UCSD-AML1 (cell line): ENCODE results near the gene CHRNA4.

Experiments used
- DNase-seq: peaks from one replicate; lab custom pipeline; 2025; ENCODE audit not compliant: unreplicated experiment; lab: John Stamatoyannopoulos, UW

The CHRNA4 gene

DNA sequence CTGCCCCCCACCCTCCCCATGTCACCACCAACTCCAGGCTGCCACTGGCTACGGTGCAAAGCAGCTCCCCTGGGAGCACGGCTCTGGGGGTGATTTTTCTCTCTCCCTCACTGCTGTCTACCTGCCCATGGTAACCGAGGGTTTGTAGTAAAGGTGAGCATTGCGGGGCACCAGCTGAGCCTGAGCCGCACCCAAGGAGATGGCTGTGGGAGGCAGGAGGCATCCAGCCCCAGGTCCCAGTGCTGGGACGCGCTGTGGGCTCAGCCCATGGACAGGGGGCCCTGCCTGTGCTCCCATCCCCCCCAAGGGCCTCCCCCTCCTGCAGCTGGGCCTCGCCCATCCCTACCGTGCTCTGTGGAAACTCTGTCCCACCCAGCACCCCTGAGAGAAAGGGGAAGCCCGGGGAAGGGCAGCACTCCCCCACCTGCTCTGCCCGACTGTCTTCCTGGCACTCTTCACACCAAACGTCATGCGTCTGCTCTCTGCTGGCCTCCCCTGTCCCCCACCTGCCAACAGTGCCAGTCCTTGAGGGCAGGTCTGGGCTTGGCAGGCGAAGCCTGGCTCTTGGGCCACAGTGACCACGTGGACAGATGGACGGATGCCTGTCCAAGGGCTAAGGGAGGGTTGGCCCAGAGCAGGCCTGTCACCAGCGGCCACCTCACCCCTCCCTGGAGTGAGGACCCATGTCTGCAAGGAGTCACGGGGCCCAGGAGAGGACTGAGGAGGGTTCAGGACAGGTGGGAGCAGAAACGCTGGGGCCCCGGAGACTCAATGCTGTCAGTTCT lies 3.8 kb upstream of the CHRNA4 start:
- no peak for DNase-seq

- DNase-seq = no peak
Measured at GRCh38 chr20:63363981-63364561, 2.9 kb upstream of the CHRNA4 start.

- DNase-seq = no peak
Measured at GRCh38 chr20:63363013-63363957, 2.1 kb upstream of the CHRNA4 start.

- no peak for DNase-seq
Measured at GRCh38 chr20:63362436-63363009, 1.4 kb upstream of the CHRNA4 start.

GRCh38 chr20:63361519-63362435 lies 628 bp upstream of the CHRNA4 start:
- DNase-seq = no peak

DNA sequence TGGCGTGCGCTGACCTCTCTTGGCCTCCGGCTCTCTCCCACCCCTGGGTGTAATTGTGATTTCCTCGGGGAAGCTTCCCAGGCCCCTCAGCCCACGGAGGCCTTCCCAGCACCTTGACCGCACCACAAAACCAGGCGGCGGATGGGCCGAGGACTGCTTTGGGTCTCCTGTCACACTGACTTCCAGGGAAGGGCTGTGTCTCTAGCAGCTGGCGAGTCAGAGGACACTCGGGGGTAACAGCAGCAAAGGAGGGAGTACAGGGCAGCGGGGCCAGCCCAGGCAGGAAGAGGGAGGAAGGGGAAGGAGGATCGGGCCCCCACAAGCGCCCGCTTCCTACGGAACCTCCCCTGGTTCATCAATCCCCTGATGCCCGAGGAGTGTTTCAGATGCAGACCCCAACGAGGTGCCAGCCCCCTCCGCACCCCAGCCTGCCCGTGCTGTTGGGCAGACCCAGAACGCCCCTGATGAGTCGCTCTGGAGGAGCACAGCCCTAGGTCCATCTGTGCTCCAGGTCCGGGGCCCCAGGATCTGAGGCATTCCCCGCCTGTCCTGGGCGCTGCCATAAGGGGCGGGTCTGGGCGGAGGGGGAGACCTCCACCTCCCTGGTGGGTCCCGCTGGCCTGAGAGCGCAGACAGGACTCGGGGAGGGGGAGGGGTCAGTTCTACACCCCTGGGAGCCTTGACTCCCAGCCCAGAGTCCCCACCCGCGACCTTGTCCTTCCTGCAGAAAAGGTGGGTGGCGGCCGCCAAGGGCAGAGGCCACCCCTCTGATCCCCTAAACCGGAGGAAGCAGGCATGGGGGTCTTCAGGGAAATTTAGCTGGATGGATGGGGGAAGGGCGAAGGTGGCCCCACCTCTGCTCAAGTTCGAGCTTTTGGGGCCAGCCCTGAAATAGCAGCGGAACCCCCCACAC lies 956 bp downstream of the CHRNA4 start:
- DNase-seq = no peak

DNA sequence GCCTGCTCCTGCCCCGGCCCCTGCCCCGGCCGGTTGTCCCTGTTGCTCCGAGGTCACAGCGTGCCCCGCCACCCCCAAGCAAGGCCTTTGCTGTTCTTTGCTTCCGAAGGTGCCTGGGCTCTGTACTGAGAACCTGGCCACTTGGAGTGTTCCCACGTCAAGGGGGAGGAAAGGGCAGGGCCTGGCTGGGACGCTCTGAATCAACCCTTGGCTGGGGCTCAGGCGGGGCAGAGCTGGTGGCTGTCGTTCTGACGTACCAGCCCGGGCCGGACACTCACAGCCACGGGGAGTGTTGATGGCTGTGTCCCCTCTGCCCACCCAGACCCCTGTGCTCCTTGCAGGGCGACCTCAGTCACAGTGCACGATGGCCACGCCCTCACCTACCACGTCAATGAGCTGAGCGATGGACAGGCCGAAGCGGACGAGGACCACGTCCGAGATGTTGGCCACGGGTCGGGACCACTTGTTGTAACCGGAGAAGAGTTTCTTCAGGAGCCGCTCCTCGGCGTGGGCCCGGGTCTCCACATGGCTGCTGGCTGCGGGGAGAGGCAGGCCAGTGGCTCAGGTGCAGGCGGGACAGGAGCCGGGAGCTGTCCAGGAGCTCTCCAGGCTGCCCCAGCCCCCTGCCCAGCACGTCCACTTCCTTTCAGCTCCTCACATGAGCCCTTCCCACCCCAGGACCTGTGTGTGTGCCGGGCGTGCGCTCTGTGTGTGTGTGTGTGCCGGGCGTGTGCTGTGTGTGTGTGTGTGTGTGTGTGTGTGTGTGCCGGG lies 1.8 kb downstream of the CHRNA4 start:
- no peak for DNase-seq

- DNase-seq = no peak
Measured at GRCh38 chr20:63357921-63358905, 2.9 kb downstream of the CHRNA4 start.

DNA sequence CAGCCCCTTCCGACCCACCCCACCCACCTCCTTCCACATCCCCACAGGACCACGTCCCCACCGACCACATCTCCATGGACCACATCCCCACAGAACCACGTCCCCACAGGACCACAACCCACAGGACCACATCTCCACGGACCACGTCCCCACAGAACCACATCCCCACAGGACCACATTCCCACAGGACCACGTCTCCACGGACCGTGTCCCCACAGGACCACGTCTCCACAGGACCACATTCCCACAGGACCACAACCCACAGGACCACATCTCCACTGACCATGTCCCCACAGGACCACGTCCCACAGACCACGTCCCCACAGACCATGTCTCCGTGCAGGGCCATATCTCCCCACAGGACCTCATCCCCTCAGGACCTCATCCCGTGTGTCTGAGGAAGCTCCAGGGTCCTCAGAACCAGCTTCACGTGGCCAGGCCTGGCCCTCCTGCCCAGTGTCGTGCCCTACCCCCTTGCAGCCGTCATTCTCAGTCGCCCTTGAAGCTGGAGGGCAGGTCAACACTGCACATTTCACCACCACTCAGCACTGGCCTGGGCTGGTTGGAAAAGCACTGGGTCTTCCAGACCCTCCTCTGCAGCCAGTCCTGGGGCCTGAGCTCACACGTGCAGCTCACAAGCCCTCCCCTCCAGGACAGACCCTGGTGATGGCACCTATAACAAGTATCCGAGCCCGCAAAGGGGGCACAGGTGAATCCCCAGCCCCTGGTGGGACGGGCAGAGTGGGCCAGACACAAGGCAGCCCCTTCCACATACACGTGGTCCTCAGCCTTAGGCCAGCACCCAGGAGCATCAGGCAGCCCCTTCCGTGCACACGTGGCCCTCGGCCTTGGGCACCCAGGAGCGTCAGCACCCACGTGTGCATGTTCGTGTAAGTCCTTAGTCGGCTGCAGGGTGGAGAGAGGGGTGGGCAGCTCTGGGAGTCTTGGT lies 3.9 kb downstream of the CHRNA4 start:
- DNase-seq = no peak

DNA sequence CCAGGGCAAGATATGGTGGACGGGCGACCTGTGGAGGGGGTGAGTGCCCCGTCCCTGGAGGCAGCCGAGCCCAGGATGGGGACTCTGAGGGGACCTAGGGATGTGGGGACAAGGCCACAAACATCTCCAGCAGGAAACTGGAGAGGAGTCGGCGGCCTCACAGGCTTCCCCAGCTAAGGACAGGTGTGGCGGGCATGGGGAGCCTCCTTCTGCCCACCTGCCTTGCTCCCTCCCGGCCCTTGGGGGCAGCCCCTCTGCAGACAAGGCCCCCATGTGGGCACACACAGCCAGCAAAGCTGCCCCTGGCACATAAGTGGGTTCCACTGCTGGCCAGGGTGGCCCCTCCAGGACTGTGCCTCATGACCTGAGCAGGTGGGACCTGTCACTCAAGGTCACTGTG lies 4.6 kb downstream of the CHRNA4 start:
- no peak for DNase-seq

DNA sequence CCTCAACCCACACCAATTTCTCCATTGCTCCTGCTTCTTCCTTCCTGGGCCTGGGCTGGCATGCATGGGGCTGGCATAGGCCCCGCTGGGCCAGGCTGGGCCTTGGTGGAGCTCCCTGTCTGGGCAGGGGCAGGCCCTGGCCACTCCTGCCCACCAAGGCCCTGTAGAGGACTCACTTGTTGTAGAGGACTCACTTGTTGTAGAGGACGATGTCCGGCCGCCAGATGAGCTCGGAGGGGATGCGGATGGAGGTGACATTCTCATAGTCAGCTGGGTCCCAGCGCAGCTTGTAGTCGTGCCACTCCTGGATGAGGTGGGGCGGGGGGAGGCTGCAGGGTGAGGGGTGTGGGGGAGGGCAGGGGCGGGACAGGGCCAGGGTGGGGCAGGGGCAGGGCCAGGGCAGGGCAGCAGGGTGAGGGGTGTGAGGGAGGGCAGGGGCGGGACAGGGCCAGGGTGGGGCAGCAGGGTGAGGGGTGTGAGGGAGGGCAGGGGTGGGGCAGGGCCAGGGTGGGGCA lies 5.3 kb downstream of the CHRNA4 start:
- no peak for DNase-seq

DNA sequence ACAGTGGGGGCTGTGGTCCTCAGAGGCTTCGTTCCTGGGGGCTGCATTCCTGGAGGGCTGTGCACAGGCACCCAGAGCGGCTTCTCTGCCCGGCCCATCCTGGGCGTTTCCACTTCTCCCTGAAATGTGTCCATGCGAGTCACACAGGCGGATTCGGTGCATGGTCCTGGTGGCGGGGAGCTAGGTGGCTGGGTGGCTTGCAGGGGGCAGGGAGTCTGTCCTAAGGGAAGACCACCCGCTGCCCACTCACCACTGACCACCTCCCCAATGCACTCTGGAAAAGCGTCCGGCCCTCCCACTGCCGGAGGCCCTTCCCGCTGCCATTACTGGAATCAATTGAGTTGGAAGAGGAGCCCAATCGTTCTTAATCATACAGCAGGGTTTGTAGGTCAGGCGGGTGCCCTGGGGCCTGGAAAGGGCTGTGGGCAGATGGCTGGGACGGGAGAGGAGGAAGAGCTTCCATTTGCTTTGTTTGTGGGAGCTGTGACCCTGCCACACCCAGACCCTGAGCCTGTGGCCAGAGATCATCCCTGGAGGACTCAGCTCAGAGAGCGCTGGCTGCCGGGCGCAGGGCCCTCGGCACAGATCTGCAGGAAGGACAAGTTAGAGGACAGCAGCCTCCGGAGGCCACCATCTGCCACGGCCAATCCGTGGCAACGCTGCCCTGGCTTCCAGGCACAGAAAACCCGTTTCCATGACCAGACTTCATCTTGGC lies 6.4 kb downstream of the CHRNA4 start:
- no peak for DNase-seq

GRCh38 chr20:63352811-63353221 lies 8.3 kb downstream of the CHRNA4 start:
- DNase-seq = no peak

- no peak for DNase-seq
Measured at GRCh38 chr20:63351811-63352591, 9.1 kb downstream of the CHRNA4 start.

GRCh38 chr20:63351326-63351700 lies 9.8 kb downstream of the CHRNA4 start:
- DNase-seq = no peak
